Activated CD8-positive, alpha-beta memory T cell treated with anti-CD3 and anti-CD28 coated beads, Interleukin-2, amount 10 ng/mL, durations not matched to agents 7 days and 5 days (primary cell): ENCODE measurements around the gene HAGHL. TPM values are rescaled to one million over a fixed set of nuclear protein-coding genes. Genes with fewer than 3 reads are reported as not detected.
"Not testable (repeated sequence)": the region's sequence is repeated elsewhere in the genome, so short reads cannot be mapped to it uniquely, and the experiment has no call there.

Experiments
- ATAC-seq: fragments of 150-1000 bp; cut with Tn5 transposase; one replicate; pipeline ENCODE4 v1.10.0; 2021; ENCODE audit warnings: moderate library complexity
- CTCF ChIA-PET: fragments of 350-600 bp; sonication (Branson Sonifier 250); formaldehyde crosslinking; loops from one replicate; lab custom pipeline; 2021; ENCODE audit warnings: antibody characterized with exemption; lab: Charles Lee
- DNase-seq: peaks from one replicate; pipeline ENCODE4 v3.0.0-alpha.2; 2020
- H3K27ac Mint-ChIP-seq: one replicate; pipeline ENCODE4 v1.8.0; 2021; ENCODE audit warnings: mild to moderate bottlenecking, mixed read lengths
- H3K27me3 Mint-ChIP-seq: one replicate; pipeline ENCODE4 v1.8.0; 2021; ENCODE audit warnings: mixed read lengths
- H3K36me3 Mint-ChIP-seq: one replicate; pipeline ENCODE4 v1.8.0; 2021; ENCODE audit warnings: mild to moderate bottlenecking, mixed read lengths
- H3K4me1 Mint-ChIP-seq: one replicate; pipeline ENCODE4 v1.8.0; 2021; ENCODE audit warnings: mixed read lengths
- H3K4me3 Mint-ChIP-seq: one replicate; pipeline ENCODE4 v1.8.0; 2021; ENCODE audit warnings: mild to moderate bottlenecking, moderate library complexity, mixed read lengths
- H3K9me3 Mint-ChIP-seq: one replicate; pipeline ENCODE4 v1.8.0; 2022; ENCODE audit warnings: low read depth, mixed read lengths
- total RNA-seq, 2 experiments: library from RNA; stranded (reverse); gene quantifications; one replicate each; pipeline ENCODE4 v1.2.3, GENCODE V29; 2021

Gene HAGHL
- total RNA-seq, 2 experiments from 2014 or later = 13.0 to 14.3 TPM

DNA sequence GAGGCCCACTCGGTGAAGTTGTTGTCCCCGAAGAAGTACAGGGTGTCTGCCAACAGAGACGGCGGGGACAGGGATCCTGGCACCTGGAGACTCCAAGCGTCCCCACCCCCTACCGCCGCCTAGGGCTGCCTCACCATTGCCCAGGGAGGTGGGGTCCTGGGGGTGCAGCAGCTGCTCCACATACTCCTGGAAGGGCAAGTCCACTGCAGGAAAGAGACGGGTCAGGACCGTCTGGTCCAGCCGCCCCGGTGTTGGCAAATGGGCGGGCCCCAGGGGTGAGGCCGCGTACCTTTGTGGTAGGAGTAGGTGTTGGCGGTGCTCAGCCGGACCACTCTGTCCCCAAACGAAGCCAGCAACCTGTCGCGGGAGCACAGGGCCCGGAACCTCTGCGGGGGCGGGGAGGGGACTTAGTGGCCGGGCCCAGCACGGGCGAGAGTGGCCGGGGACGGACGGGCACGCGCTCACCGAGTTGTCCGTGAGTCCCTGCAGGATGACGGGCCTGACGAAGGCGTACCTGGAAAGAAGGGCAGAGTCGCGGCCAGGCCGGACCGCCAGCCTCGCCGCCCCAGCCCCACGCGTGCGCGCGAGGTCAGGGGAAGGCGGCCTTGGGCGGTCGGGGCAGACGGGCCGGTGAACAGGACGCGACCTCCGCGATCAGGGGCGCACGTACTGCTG is 43.4 kb upstream of the HAGHL start:
- ATAC-seq = no peak
- peak overlapping the region; percentile 73 for H3K27ac Mint-ChIP-seq
- H3K4me1 Mint-ChIP-seq = peaks cover 36% of the 10 kb centered on the region

DNA sequence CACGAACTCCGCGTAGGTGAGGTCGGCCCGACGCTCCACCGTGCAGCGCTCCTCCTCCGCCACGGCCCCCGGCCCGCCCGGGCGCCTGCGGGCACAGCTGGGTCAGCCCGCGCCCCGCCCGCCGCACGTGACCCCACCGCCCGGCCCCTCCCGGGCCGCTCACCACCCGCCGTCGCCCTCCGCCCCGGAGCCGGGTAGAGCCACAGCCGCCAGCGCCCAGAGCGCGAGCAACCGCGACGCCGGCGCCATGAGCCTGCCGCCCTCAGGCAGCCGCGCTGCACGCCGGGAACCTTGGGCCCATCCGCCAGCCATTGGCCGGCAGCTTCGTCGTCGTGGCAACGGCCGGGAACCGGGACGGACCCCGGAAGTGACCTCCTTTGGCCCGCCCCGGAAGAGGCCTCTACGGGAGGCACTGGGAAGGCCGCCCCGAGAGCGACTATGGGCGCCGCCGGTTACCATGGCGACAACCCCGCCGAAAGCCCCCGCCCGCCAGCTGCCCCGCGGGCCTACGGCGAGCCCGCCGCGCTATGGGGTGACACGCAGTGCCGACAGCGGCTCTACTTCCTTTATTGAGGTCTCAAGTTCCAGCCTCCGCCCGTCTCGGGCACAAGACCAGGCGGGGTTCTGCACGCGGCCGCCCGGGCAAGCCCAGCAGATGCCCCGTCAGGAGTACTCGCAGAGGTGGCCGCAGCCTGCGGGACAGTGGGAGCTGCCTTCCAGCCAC is 42.7 kb upstream of the HAGHL start, which contains the start of gene JMJD8:
Gene JMJD8, minus strand, starts transcription at position 264 of the 724 bp plus-strand sequence. Its CDS starts 15 bp downstream, at position 249.
- H3K9me3 Mint-ChIP-seq = no peaks in the 10 kb centered on the region
- CTCF ChIA-PET = interaction anchor here (0.6 to 1.2 kb wide), 3 partner anchors 14 to 31 kb away, joined by 3 to 4 read pairs (median 3); partner anchors contain the start of genes METRN and RHOT2
- ATAC-seq = peak; percentile 73
- peaks cover 41% of the 10 kb centered on the region for H3K4me1 Mint-ChIP-seq
- H3K27me3 Mint-ChIP-seq = no peaks in the 10 kb centered on the region
- H3K36me3 Mint-ChIP-seq = peaks cover 7% of the 10 kb centered on the region
- H3K27ac Mint-ChIP-seq = peak within 1 kb of the TSS; percentile 75
- peak within 1 kb of the TSS; percentile 66 for H3K4me3 Mint-ChIP-seq
- DNase-seq = peak; percentile 98

More for the DNA sequence above, 43.4 kb upstream of the HAGHL start:
- Mint-ChIP-seq H3K36me3 (peaks cover 7% of the 10 kb centered on the region), H3K4me3 (peak overlapping the region; percentile 66), H3K27me3 (no peaks in the 10 kb centered on the region), H3K9me3 (no peaks in the 10 kb centered on the region)
- CTCF ChIA-PET = interaction anchor here (1.1 to 1.2 kb wide), 2 partner anchors 14 to 15 kb away, joined by 3 to 4 read pairs; partner anchors contain the start of gene RHOT2
- no peak for DNase-seq

DNA sequence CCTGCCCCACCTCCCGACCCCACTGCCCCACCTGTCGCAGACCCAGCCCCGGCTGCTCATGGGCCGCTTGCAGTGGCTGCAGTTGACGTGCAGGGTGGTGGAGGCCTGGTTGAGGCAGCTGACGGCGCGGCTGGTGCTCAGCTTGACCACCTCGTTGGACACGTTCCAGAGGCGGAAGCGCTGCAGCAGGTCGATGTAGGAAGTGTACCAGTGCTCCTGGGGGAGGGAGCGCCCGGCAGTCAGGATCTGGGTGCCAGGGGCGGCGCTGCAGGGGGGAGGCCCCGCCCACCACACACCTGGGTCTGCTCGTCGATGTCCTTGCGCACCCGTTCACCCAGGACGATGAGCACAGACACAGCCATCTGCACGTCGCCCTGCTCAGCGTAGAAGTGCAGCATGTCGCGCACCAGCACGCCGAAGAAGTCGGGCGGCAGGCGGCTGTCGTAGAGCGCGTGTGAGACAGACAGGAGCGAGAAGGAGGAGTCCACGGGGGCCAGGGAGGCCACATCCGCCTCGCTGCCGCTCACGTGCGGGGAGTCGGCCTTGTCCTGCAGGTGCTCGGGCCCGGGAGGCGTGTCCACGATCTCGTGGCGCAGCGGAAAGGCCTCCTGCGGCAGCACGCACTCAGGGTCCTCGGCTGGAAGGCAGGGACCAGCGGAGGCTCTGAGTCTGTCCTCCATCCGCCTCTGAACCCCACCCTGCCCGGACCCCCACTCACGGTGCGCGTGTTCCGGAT is 41.8 kb upstream of the HAGHL start:
- H3K9me3 Mint-ChIP-seq = no peaks in the 10 kb centered on the region
- no peaks in the 10 kb centered on the region for H3K27me3 Mint-ChIP-seq
- peaks cover 43% of the 10 kb centered on the region for H3K4me1 Mint-ChIP-seq
- H3K4me3 Mint-ChIP-seq = no peak overlapping the region
- DNase-seq (no peak), ATAC-seq (no peak)
- H3K36me3 Mint-ChIP-seq = peaks cover 7% of the 10 kb centered on the region
- no peak overlapping the region for H3K27ac Mint-ChIP-seq
- CTCF ChIA-PET = interaction anchor here (1.1 to 1.4 kb wide), 4 partner anchors 11 to 48 kb away, joined by 3 to 4 read pairs (median 4); partner anchors contain the start of gene RHOT2

DNA sequence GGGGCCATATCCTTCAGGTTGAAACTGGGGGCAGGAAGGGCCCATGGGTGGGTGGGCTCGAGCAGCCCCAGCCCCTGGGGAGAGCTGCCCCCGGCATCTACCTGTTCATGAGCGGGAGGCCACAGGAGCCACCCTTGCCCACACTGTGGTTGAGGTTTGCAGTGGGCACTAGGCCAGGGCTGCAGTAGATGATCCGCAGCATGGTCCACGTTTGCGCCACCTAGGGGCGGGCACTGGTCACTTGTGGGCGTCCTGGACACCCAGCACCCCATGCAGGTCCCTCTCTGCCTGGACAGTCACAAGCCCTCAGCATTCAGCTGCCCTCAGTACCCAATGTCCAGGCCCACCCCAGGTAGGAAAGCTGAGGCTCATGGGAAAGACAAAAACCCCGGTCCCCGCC is 40.9 kb upstream of the HAGHL start:
- DNase-seq (no peak), ATAC-seq (no peak)
- H3K9me3 Mint-ChIP-seq = no peaks in the 10 kb centered on the region
- CTCF ChIA-PET = interaction anchor here (0.5 to 1.4 kb wide), 3 partner anchors 11 to 49 kb away, joined by 3 to 4 read pairs (median 3); no protein-coding TSS in a partner anchor
- peaks cover 46% of the 10 kb centered on the region for H3K4me1 Mint-ChIP-seq
- no peak overlapping the region for H3K27ac Mint-ChIP-seq
- no peaks in the 10 kb centered on the region for H3K27me3 Mint-ChIP-seq
- H3K36me3 Mint-ChIP-seq = peaks cover 7% of the 10 kb centered on the region
- H3K4me3 Mint-ChIP-seq = no peak overlapping the region

DNA sequence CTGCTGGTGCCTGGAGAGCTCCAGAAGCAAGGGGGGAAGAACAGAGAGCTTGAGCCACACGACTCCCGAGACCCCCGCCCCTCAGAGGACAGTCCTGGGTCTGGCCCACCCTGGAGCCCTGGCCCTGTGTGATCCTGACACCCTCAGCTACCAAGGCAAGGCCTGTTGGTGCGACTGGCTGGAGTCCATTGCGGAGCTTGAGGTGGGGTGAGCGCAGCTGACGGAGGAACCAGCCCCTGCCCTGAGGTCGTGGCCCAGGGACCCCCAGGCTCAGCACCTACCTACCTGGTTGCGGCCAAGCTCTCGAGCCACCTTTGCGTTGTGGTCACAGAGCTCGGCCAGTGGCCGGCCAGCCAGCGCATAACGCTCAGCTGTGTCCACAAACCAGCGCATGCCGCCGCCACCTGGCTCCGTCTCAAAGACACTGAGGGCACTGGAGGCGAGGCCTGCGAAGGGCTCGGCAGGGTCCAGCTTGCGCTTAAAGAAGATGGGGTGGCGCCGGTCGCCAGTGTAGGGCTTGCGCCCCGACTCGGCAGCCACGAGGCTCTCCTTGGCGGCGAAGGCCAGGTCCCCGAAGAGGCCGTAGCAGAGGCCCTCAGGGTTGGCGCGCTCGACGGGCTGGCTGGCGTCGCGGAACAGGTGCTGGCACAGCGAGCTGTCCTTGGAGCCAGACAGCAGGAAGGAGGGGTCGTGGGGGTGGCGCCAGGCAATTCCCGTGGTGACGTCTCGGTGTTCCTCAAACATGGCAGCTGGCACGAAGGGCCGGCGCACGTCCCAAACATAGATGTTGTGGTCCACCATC is 40.2 kb upstream of the HAGHL start:
- Mint-ChIP-seq H3K27ac (no peak overlapping the region), H3K4me1 (peaks cover 42% of the 10 kb centered on the region), H3K27me3 (no peaks in the 10 kb centered on the region), H3K4me3 (no peak overlapping the region), H3K36me3 (peaks cover 6% of the 10 kb centered on the region), H3K9me3 (no peaks in the 10 kb centered on the region)
- DNase-seq = no peak
- ATAC-seq = no peak
- CTCF ChIA-PET = interaction anchor here (0.5 to 1.4 kb wide), 4 partner anchors 10 to 278 kb away, joined by 3 to 4 read pairs (median 3); no protein-coding TSS in a partner anchor

DNA sequence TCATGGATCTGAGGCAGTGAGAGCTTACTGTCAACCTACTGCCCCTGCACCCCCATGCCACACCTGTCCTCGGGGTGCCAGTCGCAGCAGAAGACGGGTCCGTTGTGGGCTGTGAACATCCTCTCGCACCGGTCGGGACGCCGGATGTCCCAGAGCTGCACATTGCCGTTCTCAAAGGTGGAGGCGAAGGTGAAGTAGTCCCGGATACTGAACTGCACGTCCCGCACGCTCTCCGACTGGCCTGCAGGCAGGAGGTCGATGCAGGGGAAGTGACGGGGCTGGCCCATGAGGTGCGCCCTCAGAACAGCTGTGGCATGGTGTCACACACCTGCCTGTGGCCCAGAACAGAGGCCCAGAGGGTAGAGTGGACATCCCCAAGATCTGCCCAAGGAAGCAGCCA is 39.4 kb upstream of the HAGHL start:
- no peak overlapping the region for H3K27ac Mint-ChIP-seq
- no peak overlapping the region for H3K4me3 Mint-ChIP-seq
- no peak for ATAC-seq
- H3K27me3 Mint-ChIP-seq = peaks cover 4% of the 10 kb centered on the region
- CTCF ChIA-PET = interaction anchor here (1.2 kb wide), 1 partner anchor 278 kb away, joined by 3 read pairs; no protein-coding TSS in a partner anchor
- DNase-seq = no peak
- peaks cover 2% of the 10 kb centered on the region for H3K9me3 Mint-ChIP-seq
- peaks cover 36% of the 10 kb centered on the region for H3K4me1 Mint-ChIP-seq
- peaks cover 4% of the 10 kb centered on the region for H3K36me3 Mint-ChIP-seq

DNA sequence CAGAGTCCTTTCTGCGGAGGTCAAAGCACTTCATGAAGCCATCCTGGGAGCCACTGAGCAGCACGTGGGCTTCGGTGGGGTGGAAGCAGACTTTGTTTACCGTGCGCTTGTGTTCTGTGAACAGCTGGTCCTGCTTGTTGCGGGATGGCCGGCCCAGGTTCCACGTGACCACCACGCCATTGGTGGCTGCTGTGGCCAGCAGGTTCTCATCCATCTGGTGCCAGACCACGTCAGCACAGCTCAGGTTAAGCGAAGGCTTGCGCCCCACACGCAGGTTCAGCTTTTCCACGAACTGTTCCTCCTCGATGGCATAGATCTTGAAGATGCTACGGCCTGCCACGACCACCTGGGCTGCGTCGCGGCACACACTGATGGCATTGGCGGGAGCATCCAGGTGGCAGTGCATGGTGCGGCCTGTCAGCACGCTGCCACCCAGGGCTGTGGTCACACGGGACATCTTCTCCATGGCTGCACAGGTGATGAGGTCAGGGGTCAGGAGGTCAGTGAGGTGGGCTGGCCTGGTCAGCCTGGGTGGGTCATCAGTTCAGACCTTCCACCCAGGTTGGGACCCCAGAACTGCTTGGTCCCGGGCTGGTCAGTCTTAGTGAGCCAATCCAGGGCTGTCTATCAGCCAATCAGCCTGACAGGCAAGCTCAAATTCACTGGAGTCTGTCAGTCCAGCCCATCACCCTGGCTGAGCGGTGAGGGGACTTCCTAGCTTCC is 37.6 kb upstream of the HAGHL start:
- DNase-seq = no peak
- Mint-ChIP-seq H3K4me1 (peaks cover 28% of the 10 kb centered on the region), H3K27me3 (peaks cover 10% of the 10 kb centered on the region), H3K9me3 (peaks cover 2% of the 10 kb centered on the region), H3K36me3 (peaks cover 4% of the 10 kb centered on the region), H3K4me3 (peak overlapping the region; percentile 84), H3K27ac (peak overlapping the region; percentile 87)
- ATAC-seq = peak; percentile 2
- CTCF ChIA-PET = interaction anchor here (0.8 to 1.6 kb wide), 7 partner anchors 9 to 33 kb away, joined by 3 to 6 read pairs (median 4); partner anchors contain the start of genes ANTKMT, RHOT2 and STUB1

DNA sequence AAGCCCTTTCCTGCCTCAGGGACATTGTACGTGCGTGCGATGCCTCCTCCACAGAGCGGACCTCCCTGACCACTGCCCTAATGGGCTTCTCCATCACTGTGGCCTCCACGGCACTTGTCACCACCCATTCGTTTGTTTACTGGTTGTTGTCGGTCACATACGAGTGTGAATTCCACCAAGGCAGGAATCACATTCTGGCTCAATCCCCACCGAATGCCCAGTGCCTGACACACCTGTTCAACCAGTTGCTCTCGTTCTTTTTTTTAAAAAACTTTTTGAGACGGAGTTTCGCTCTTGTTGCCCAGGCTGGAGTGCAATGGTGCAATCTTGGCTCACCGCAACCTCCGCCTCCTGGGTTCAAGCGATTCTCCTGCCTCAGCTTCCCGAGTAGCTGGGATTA is 35.7 kb upstream of the HAGHL start:
- not testable (repeated sequence) for ATAC-seq, H3K36me3 Mint-ChIP-seq, H3K9me3 Mint-ChIP-seq, DNase-seq
- Mint-ChIP-seq H3K4me3 (peak overlapping the region; percentile 53), H3K4me1 (peaks cover 32% of the 10 kb centered on the region), H3K27me3 (peaks cover 13% of the 10 kb centered on the region), H3K27ac (peak overlapping the region; percentile 63)
- CTCF ChIA-PET = interaction anchor here (1.5 kb wide), 1 partner anchor 21 kb away, joined by 6 read pairs; no protein-coding TSS in a partner anchor

DNA sequence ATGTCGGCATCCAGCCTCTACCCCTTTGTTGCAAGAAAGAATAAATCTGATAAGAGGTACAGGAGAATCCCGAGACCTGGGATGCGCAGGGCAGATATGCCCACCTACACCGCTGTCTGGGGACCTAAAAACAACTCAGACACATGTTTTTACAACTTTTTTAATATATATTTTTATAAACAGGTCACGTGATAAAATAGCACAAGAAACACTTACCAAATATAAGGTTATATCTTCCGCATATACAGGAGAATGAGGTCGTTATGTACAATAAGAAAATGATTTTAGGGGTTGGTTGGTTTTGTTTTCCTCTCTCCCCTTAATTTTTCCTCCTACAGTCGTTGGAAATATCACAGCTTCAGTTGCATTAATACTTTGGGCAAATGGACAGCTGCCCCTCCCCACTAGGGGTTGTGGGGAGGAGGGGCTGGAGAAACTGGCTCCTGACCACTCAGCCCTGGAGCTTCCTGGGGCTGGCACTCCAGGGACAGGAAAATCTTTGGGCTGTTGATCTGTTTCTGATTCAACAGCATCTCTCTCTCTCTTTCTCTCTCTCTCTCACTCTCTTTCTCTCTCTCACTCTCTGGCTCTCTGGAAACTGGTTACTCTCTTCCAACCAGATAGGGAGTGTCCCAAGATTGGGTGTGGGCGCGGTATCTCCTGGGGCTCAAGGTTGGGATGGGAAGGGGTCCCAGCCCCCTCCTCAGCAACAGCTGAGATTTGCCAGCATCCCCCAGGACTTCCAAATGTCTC is 34.4 kb upstream of the HAGHL start:
- peaks cover 1% of the 10 kb centered on the region for H3K36me3 Mint-ChIP-seq
- H3K4me1 Mint-ChIP-seq = peaks cover 32% of the 10 kb centered on the region
- peaks cover 13% of the 10 kb centered on the region for H3K27me3 Mint-ChIP-seq
- H3K9me3 Mint-ChIP-seq = peaks cover 2% of the 10 kb centered on the region
- no peak overlapping the region for H3K4me3 Mint-ChIP-seq
- no peak for ATAC-seq
- H3K27ac Mint-ChIP-seq = no peak overlapping the region
- CTCF ChIA-PET = no interaction called here
- no peak for DNase-seq

DNA sequence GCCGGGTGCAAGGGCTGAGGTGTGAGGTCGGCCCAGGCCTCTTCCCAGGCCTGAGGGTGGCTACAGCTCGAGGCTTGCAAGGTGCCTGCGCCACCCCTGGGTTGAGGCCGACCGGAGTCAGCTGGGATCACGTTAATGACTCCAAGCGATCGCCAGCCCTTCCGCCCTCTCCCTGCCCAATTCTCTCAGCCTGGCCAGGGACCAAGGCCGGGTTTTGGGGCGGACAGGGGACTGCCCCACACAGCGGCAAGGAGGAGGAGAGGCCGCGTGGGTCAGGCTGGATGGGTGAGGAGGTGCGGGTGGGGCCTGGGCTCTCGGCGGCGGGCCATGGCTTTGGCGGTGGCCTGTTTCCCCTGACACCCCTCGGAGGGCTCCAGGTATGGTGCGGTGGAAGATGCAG is 33.5 kb upstream of the HAGHL start:
- CTCF ChIA-PET = no interaction called here
- DNase-seq (no peak), ATAC-seq (no peak)
- H3K9me3 Mint-ChIP-seq = peaks cover 2% of the 10 kb centered on the region
- H3K36me3 Mint-ChIP-seq = peaks cover 1% of the 10 kb centered on the region
- no peak overlapping the region for H3K4me3 Mint-ChIP-seq
- H3K27me3 Mint-ChIP-seq = peaks cover 13% of the 10 kb centered on the region
- H3K27ac Mint-ChIP-seq = no peak overlapping the region
- peaks cover 32% of the 10 kb centered on the region for H3K4me1 Mint-ChIP-seq

DNA sequence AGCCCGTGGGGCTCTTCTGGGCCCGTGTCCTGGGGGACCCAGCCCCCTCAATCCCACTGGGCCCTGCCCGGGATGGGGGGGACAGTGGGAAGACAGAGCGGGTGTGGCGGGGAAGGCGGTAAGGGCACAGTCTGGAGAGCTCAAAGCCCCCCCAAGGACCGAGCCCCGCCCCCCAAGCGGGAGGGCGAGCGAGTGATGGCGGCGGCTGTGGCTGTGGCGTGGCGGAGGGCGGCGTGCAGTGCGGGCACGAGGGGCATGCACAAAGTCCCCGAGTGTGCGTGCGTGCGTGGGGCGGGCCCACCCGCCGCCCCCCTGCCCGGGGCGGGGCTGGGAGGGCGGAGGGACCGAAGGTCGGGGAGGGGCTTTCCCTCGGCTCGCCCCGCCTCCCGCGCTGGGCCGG is 33.1 kb upstream of the HAGHL start:
- DNase-seq = no peak
- no peak overlapping the region for H3K4me3 Mint-ChIP-seq
- H3K27ac Mint-ChIP-seq = no peak overlapping the region
- ATAC-seq = no peak
- CTCF ChIA-PET = interaction anchor here (1.8 to 3.3 kb wide), 2 partner anchors 15 to 20 kb away, joined by 4 to 24 read pairs; partner anchors contain the start of gene METRN
- peaks cover 29% of the 10 kb centered on the region for H3K4me1 Mint-ChIP-seq
- H3K27me3 Mint-ChIP-seq = peaks cover 13% of the 10 kb centered on the region
- peaks cover 2% of the 10 kb centered on the region for H3K9me3 Mint-ChIP-seq
- H3K36me3 Mint-ChIP-seq = peaks cover 1% of the 10 kb centered on the region
